Measurements from ENCODE around the gene EPAS1. TPM values are rescaled to one million over a fixed set of nuclear protein-coding genes. Genes with fewer than 3 reads are reported as not detected.

Gene EPAS1
- total and polyA plus RNA-seq, 9 of the 15 experiments (the other 6 are each of a cell fraction or from before 2014, with no cell fraction given): 0.25 to 11.2 (median 4.1) TPM

GRCh38 chr2:46428911-46429436 is 131.8 kb downstream of the EPAS1 start (continued):
- TF ChIP-seq ZNF398 (CRISPR knock-in tag; IDR thresholded peaks at IDR 0.05) (no peak), L3MBTL2 (IDR thresholded peaks at IDR 0.05) (peak; percentile 71), TAF15 (IDR thresholded peaks at IDR 0.05; ENCODE audit: low read depth, low read length) (no peak), CHD7 (IDR thresholded peaks at IDR 0.05; ENCODE audit: low read depth, low read length) (no peak), ZNF175 (CRISPR knock-in tag; IDR thresholded peaks at IDR 0.05; ENCODE audit: low read depth) (0 out of 2 replicates have a peak, but pooled peaks have one; percentile 42), CREB5 (CRISPR knock-in tag; IDR thresholded peaks at IDR 0.05) (no peak), FOXJ2 (tag; IDR thresholded peaks at IDR 0.05) (no peak), RBM34 (IDR thresholded peaks at IDR 0.05; ENCODE audit: borderline replicate concordance, insufficient read depth, low read length) (no peak), ZFP30 (CRISPR knock-in tag; IDR thresholded peaks at IDR 0.05; ENCODE audit: borderline replicate concordance) (no peak), ZNF561 (CRISPR knock-in tag; conservative IDR thresholded peaks at IDR 0.05) (no peak), POLR2G (IDR thresholded peaks at IDR 0.05; ENCODE audit: low read depth, low read length) (peak; percentile 95), ZNF253 (CRISPR knock-in tag; conservative IDR thresholded peaks at IDR 0.05) (no peak), TCFL5 (CRISPR knock-in tag; conservative IDR thresholded peaks at IDR 0.05) (no peak), ZNF57 (CRISPR knock-in tag; IDR thresholded peaks at IDR 0.05) (no peak)
